ENCODE data around the gene CD3D.

GRCh38 chr11:118375978-118376377 lies 33.5 kb upstream of the CD3D start:
- TF ChIP-seq CTCF (IDR thresholded peaks at IDR 0.05) (no peak), EZH2 (IDR thresholded peaks at IDR 0.05; ENCODE audit: borderline replicate concordance, insufficient read depth, low read depth, low read length, poor library complexity, severe bottlenecking) (no peak)

All from B cell (primary cell).